Coronary artery (tissue), 2 donors: ENCODE measurements around the gene TKT.

ENCODE experiments used
- DNase-seq: peaks from one replicate; pipeline ENCODE4 v3.0.0-alpha.2; 2017; ENCODE audit warnings: low spot score
- H3K27ac ChIP-seq, 2 donors: fragments of 200-600 bp; sonication (generic); one replicate each; pipeline ENCODE4 v1.5.1; 2016 to 2019
- H3K4me3 ChIP-seq: fragments of 200-600 bp; sonication (generic); 2 replicates; pipeline ENCODE4 v1.5.1; 2016; ENCODE audit warnings: mild to moderate bottlenecking, moderate library complexity
- TF ChIP-seq, protein P1 (sequence below): fragments of 200-600 bp; sonication (generic); IDR thresholded peaks from one replicate; pipeline ENCODE4 v1.5.1; 2019; ENCODE audit warnings: antibody characterized with exemption

TKT gene

DNA sequence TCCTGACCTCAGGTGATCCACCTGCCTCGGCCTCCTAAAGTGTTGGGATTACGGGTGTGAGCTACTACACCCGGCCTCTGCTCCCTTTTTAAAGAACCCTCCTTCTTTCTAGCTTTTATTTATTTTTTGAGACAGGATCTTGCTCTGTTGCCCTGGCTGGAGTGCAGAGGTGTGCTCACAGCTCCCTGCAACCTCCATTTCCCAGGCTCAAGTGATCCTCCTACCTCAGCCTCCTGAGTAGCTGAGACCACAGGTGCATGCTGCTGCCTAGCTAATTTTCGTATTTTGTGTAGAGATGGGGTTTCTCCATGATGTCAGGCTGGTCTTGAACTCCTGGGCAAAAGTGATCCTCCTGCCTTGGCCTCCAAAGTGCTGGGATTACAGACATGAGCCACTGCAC lies 34.5 kb downstream of the TKT start:
- no peak for DNase-seq

DNA sequence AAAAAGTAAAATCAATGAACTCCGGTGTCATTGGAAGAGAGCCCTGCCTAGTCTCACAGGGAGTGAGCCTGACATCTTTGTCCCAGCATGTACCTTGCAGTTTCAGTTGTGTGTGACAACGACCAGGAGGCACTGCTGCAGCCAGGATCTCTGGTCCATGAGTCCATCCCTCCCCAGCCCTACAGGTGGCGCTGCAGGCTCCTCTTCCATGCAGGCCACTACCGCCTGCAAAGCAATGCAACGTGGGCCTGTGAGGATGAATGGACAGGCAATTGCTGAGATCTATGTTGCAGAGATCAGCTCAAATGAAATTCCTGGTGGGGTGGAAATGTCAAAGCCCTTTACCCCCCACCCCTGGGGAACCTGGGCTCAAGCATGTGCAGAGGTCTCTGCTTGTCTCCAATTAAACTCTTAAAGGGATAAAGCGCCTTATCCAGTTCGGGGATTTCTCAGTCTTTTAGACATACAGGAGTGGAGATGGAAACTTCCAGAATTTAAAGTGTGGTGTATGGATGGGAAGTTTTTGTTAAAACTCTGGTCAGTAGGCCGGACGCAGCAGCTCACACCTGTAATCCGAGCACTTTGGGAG lies 35.8 kb downstream of the TKT start:
- no peak overlapping the region for H3K27ac ChIP-seq
- TF ChIP-seq, protein P1, sequence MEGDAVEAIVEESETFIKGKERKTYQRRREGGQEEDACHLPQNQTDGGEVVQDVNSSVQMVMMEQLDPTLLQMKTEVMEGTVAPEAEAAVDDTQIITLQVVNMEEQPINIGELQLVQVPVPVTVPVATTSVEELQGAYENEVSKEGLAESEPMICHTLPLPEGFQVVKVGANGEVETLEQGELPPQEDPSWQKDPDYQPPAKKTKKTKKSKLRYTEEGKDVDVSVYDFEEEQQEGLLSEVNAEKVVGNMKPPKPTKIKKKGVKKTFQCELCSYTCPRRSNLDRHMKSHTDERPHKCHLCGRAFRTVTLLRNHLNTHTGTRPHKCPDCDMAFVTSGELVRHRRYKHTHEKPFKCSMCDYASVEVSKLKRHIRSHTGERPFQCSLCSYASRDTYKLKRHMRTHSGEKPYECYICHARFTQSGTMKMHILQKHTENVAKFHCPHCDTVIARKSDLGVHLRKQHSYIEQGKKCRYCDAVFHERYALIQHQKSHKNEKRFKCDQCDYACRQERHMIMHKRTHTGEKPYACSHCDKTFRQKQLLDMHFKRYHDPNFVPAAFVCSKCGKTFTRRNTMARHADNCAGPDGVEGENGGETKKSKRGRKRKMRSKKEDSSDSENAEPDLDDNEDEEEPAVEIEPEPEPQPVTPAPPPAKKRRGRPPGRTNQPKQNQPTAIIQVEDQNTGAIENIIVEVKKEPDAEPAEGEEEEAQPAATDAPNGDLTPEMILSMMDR: peak; percentile 82
- DNase-seq: no peak
- no peak overlapping the region for H3K4me3 ChIP-seq

More for the DNA sequence above, 34.5 kb downstream of the TKT start:
- H3K27ac ChIP-seq: no peak overlapping the region
- no peak overlapping the region for H3K4me3 ChIP-seq
- TF ChIP-seq, protein P1: no peak

GRCh38 chr3:53218131-53218530 lies 37.7 kb downstream of the TKT start:
- TF ChIP-seq, protein P1: no peak
- DNase-seq: no peak

DNA sequence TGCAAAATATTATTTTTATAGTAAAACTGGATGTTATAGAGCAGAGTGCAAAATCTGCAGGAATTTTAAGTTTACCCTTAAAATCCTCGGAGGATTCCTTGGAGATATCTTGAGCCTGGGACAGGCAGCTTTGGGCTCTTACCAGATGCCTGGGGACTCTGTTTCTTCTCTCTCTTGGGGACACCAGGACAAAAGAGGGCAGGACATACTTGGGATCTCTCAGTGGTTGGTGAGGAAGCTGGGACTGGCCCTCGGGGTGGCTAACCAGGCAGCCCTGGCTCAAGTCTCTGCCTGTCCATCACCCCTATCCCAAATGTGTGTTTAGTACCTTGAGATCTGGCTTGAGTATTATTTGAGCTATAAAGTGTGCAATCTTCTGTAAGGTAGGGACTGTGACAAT lies 38.6 kb downstream of the TKT start:
- H3K27ac ChIP-seq: no peak overlapping the region
- TF ChIP-seq, protein P1: no peak
- no peak overlapping the region for H3K4me3 ChIP-seq
- DNase-seq: no peak

More at GRCh38 chr3:53218131-53218530, 37.7 kb downstream of the TKT start:
- Histone ChIP-seq H3K4me3 (no peak overlapping the region), H3K27ac (no peak overlapping the region)

GRCh38 chr3:53216723-53217122 lies 39.1 kb downstream of the TKT start:
- Histone ChIP-seq H3K27ac (no peak overlapping the region), H3K4me3 (no peak overlapping the region)
- DNase-seq: no peak
- TF ChIP-seq, protein P1: no peak

DNA sequence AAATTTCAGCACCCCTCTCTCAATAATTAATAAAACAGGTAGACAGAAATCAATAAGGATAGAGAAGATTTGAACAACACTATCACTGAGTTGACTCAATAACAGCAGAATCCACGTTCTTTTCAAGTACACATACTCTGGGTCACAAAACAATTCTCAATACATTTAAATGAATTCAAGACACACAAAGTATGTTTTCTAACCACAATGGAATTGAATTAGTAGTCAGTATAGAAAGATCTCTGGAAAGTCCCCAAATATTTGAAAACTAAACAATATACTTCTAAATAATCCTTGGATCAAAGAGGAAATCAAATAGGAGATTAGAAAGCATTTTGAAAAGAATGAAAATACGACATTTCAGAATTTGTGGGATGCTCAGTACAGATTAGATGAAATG lies 40.0 kb downstream of the TKT start:
- TF ChIP-seq, protein P1: no peak

DNA sequence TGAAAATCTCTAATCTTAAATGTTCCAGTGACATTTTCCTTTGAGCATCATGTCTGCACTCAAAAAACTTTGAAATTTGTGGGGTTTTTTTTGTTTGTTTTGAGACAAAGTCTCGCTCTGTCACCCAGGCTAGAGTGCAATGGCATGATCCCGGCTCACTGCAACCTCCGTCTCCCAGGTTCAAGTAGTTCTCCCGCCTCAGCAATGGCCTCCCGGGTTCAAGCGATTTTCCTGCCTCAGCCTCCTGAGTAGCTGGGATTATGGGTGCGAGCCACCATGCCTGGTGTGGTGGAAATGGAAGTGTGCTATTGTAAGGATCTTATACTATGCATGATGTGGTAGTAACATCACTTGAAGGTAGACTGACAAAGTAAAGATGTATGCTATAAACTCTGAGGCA lies 42.5 kb downstream of the TKT start:
- DNase-seq: no peak
- H3K27ac ChIP-seq: no peak overlapping the region
- no peak overlapping the region for H3K4me3 ChIP-seq
- TF ChIP-seq, protein P1: no peak

More for the DNA sequence above, 40.0 kb downstream of the TKT start:
- no peak overlapping the region for H3K4me3 ChIP-seq
- no peak overlapping the region for H3K27ac ChIP-seq
- no peak for DNase-seq
